HCT116 (cell line): ENCODE data around the gene DNAJC4. TPM values are rescaled to one million over a fixed set of nuclear protein-coding genes. Genes with fewer than 3 reads are reported as not detected.

Source experiments
- ATAC-seq: fragments of 200-7000 bp; cut with Tn5 transposase; 2 replicates; pipeline ENCODE4 v1.9.1; 2020; ENCODE audit warnings: mild to moderate bottlenecking, moderate library complexity
- BruUV-seq: library from RNA; stranded (reverse); fragments of 400-500 nt; replicated peaks from 2 replicates; lab custom pipeline; 2021; lab: Mats Ljungman, UMichigan
- CTCF ChIA-PET: fragments of 300-600 bp; sonication (Branson Sonifier 250); formaldehyde crosslinking; loops from one replicate; lab custom pipeline; 2021; ENCODE audit warnings: antibody characterized with exemption; lab: Charles Lee
- POLR2A ChIA-PET: fragments of 300-600, 350-600 bp; sonication (Branson Sonifier 250); formaldehyde crosslinking; loops from one replicate; lab custom pipeline; 2021; ENCODE audit warnings: antibody characterized with exemption; lab: Charles Lee
- RAD21 ChIA-PET, 2 experiments: fragments of 300-600 bp; sonication (Branson Sonifier 250); formaldehyde crosslinking; loops; one replicate each; lab custom pipeline; 2023; ENCODE audit warnings: low total read pairs in 2 of 2; ENCODE audit not compliant: uncharacterized antibody in 2 of 2, unreplicated experiment in 2 of 2, low non-redundant PET in 1 of 2; lab: Charles Lee
- DNase-seq: peaks from one replicate; pipeline ENCODE4 v3.0.0-alpha.2; 2010; ENCODE audit warnings: low read depth, low spot score
- H2AFZ ChIP-seq: fragments of 200-600 bp; shearing (Covaris generic), sonication (generic); 2 replicates; pipeline ENCODE4 v1.6.1; 2017; ENCODE audit warnings: low read depth, mixed run types, mixed read lengths, antibody characterized with exemption, low read length; ENCODE audit not compliant: poor library complexity, severe bottlenecking
- H3K27ac ChIP-seq: 2 replicates; pipeline ENCODE4 v1.5.1; 2012; ENCODE audit warnings: low read depth, low read length
- H3K27me3 ChIP-seq: fragments of 200-600 bp; sonication (generic); 2 replicates; pipeline ENCODE4 v1.6.1; 2016; ENCODE audit warnings: mixed run types, low read length, mixed read lengths; ENCODE audit not compliant: insufficient read depth
- H3K36me3 ChIP-seq, 2 experiments: fragments of 200-500 bp in 1 of 2; fragments of 200-600 bp in 1 of 2; sonication (Bioruptor generic) in 1 of 2; sonication (generic) in 1 of 2; 2 replicates each; pipeline versions ENCODE4 v1.5.1 to v1.6.1; 2014 to 2016; ENCODE audit warnings: low read length in 2 of 2, inconsistent platforms in 1 of 2, mixed read lengths in 1 of 2, mixed run types in 1 of 2; ENCODE audit not compliant: insufficient read depth in 2 of 2, control insufficient read depth in 1 of 2
- H3K4me1 ChIP-seq, 2 experiments: fragments of 200-600 bp in 1 of 2; sonication (generic) in 1 of 2; 2 replicates each; pipeline versions ENCODE4 v1.5.1 to v1.6.1; 2012 to 2017; ENCODE audit warnings: low read length in 2 of 2, inconsistent platforms in 1 of 2, mild to moderate bottlenecking in 1 of 2, mixed read lengths in 1 of 2, mixed run types in 1 of 2, moderate library complexity in 1 of 2; ENCODE audit not compliant: insufficient read depth in 2 of 2, control insufficient read depth in 1 of 2
- H3K4me2 ChIP-seq: fragments of 200-600 bp; sonication (generic); 2 replicates; pipeline ENCODE4 v1.6.1; 2017; ENCODE audit warnings: mixed run types, low read length, mixed read lengths
- H3K4me3 ChIP-seq, 2 experiments: fragments of 200-600 bp in 1 of 2; sonication (generic) in 1 of 2; replicated peaks in 1 of 2; 2 replicates each; pipeline ENCODE4 v1.5.1; 2011 to 2016; ENCODE audit warnings: low read length in 2 of 2, control low read depth in 1 of 2, low read depth in 1 of 2, mild to moderate bottlenecking in 1 of 2, mixed read lengths in 1 of 2, mixed run types in 1 of 2
- H3K79me2 ChIP-seq: fragments of 200-600 bp; sonication (generic); 2 replicates; pipeline ENCODE4 v1.6.1; 2017; ENCODE audit warnings: mild to moderate bottlenecking, mixed run types, low read length, moderate library complexity, mixed read lengths; ENCODE audit not compliant: insufficient read depth
- H3K9ac ChIP-seq: fragments of 200-600 bp; sonication (generic); 2 replicates; pipeline ENCODE4 v1.6.1; 2016; ENCODE audit warnings: low read length, mixed read lengths
- H3K9me2 ChIP-seq: fragments of 200-600 bp; sonication (generic), shearing (Covaris generic); 2 replicates; pipeline ENCODE4 v1.6.1; 2017; ENCODE audit warnings: mixed run types, mild to moderate bottlenecking, moderate library complexity; ENCODE audit not compliant: insufficient read depth
- H3K9me3 ChIP-seq, 2 experiments: fragments of 200-500 bp in 1 of 2; fragments of 200-600 bp in 1 of 2; sonication (Bioruptor generic) in 1 of 2; sonication (generic) in 1 of 2; 2 replicates each; pipeline ENCODE4 v1.6.1; 2014 to 2017; ENCODE audit warnings: low read length in 2 of 2, mixed read lengths in 2 of 2, inconsistent platforms in 1 of 2, low read depth in 1 of 2, mild to moderate bottlenecking in 1 of 2, mixed run types in 1 of 2, moderate library complexity in 1 of 2; ENCODE audit not compliant: control insufficient read depth in 1 of 2, insufficient read depth in 1 of 2
- H4K20me1 ChIP-seq: fragments of 200-600 bp; sonication (generic), shearing (Covaris generic); 2 replicates; pipeline ENCODE4 v1.6.1; 2017; ENCODE audit warnings: mixed run types, mild to moderate bottlenecking, moderate library complexity; ENCODE audit not compliant: insufficient read depth
- POLR2AphosphoS5 ChIP-seq: IDR thresholded peaks from 2 replicates; pipeline ENCODE4 v1.6.1; 2011; ENCODE audit warnings: mild to moderate bottlenecking, low read depth, low read length, moderate library complexity
- TCF7L2 ChIP-seq: IDR thresholded peaks from 2 replicates; pipeline ENCODE4 v1.7.0; 2011; ENCODE audit warnings: borderline replicate concordance, inconsistent platforms; ENCODE audit not compliant: insufficient read depth, insufficient read length; ENCODE audit errors: extremely low read depth
- intact Hi-C: fragments of 100-400 bp; cut with micrococcal nuclease; formaldehyde crosslinking; loops from 2 replicates; pipeline ENCODE4 v1.10.0; 2022
- total RNA-seq: library from RNA; stranded (reverse); gene quantifications from one replicate; pipeline ENCODE4 v1.2.1, GENCODE V29; 2021; ENCODE audit not compliant: unreplicated experiment
- TF ChIP-seq, protein P1 (sequence below): IDR thresholded peaks from 2 replicates; pipeline ENCODE4 v1.6.1; 2011; ENCODE audit warnings: mild to moderate bottlenecking, low read length, moderate library complexity; ENCODE audit not compliant: insufficient replicate concordance; ENCODE audit errors: extremely low read depth

The DNAJC4 gene
- total RNA-seq, 1 experiment from 2014 or later, result 25.8 TPM

DNA sequence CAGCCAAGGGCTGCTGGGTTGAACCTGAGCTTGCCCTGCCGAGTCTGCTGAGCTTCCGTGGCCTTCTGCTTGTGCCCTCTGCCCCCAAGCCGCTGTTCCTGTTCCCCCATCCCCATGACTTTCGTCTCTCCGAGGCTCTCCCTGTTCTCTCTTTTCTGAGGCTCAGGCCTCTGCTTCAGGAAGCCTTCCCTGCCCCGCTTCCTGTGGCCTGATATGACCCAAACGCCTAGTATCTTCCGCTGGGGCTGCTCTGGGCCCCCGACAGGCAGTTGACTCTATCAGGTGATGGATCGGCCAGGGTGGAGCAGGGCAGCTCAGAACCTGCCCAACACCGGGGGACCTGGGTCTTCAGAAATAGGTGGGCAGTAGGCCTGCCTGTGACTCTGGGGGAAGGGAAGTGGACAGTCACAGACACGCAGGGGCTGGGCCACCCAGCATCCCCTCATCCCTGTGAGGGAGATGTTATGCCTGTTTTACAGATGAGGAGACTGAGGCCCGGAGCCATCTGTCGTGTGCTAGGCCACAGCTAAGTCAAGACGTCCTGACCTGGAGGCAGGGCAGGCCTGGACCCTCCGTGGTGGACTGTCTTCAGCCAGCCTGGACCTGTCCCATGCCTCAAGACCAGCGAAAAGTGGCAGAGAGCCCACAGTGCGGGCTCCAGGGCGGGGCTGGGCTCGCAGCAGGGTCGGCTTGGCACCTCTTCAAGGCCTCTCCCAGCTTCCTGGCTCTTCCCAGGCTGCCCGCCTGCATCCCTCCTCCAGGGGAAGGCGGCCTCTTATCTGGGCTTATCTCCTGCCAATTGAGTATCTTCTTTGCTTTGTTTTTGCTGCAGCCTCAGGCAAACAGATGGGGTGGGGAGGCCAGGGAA, 37.9 kb downstream of the DNAJC4 start:
- H3K36me3 ChIP-seq, result peaks cover 5 to 20% of the 10 kb centered on the region in 2 experiments; a peak in 2 of 4 replicates
- H3K79me2 ChIP-seq, result peaks cover 8% of the 10 kb centered on the region; the same call in 1 of the 2 replicates
- DNase-seq (no peak), ATAC-seq (peak; percentile 6)
- no peaks in the 10 kb centered on the region for H3K9me3 ChIP-seq
- H3K9ac ChIP-seq, result peak overlapping the region; percentile 80
- H3K27ac ChIP-seq, result peak overlapping the region; percentile 95
- intact Hi-C loops, result no loop called here
- no peak overlapping the region for H2AFZ ChIP-seq
- H3K27me3 ChIP-seq, result no peaks in the 10 kb centered on the region
- H3K4me1 ChIP-seq, result peaks cover 18 to 31% of the 10 kb centered on the region in 2 experiments; a peak in 3 of 4 replicates
- POLR2A ChIA-PET, result interaction anchor here (0.7 to 3.9 kb wide), 12 partner anchors 11 to 82 kb away, joined by 3 to 29 read pairs (median 4); partner anchors contain the start of genes ESRRA, FKBP2, GPR137 and PPP1R14B
- CTCF ChIA-PET, result interaction anchor here (0.6 to 2.5 kb wide), 6 partner anchors 16 to 87 kb away, joined by 3 to 11 read pairs (median 4); no protein-coding TSS in a partner anchor
- peak overlapping the region; percentile 91 for H3K4me2 ChIP-seq
- H4K20me1 ChIP-seq, result no peaks in the 10 kb centered on the region
- 0 out of 2 replicates have a peak, but pooled peaks have one; percentile 10 for TF ChIP-seq POLR2AphosphoS5
- TF ChIP-seq TCF7L2, result peak; percentile 85
- TF ChIP-seq, protein P1, sequence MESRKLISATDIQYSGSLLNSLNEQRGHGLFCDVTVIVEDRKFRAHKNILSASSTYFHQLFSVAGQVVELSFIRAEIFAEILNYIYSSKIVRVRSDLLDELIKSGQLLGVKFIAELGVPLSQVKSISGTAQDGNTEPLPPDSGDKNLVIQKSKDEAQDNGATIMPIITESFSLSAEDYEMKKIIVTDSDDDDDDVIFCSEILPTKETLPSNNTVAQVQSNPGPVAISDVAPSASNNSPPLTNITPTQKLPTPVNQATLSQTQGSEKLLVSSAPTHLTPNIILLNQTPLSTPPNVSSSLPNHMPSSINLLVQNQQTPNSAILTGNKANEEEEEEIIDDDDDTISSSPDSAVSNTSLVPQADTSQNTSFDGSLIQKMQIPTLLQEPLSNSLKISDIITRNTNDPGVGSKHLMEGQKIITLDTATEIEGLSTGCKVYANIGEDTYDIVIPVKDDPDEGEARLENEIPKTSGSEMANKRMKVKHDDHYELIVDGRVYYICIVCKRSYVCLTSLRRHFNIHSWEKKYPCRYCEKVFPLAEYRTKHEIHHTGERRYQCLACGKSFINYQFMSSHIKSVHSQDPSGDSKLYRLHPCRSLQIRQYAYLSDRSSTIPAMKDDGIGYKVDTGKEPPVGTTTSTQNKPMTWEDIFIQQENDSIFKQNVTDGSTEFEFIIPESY, result no peak
- H3K9me2 ChIP-seq, result no peaks in the 10 kb centered on the region
- RAD21 ChIA-PET, result no interaction called here
- peak overlapping the region; percentile 71 to 72 for H3K4me3 ChIP-seq
- BruUV-seq, result no TSS peak
